Glutamatergic neuron (in vitro differentiated cells): ENCODE results near the gene FEZ2. TPM values are rescaled to one million over a fixed set of nuclear protein-coding genes. Genes with fewer than 3 reads are reported as not detected.

Experiments
- DNase-seq: peaks from one replicate; pipeline ENCODE4 v3.0.0; 2022
- H3K27ac Mint-ChIP-seq: one replicate; pipeline ENCODE4 v1.8.0; 2020; ENCODE audit warnings: mild to moderate bottlenecking, mixed read lengths, inconsistent platforms; ENCODE audit not compliant: unreplicated experiment
- H3K27me3 Mint-ChIP-seq: one replicate; pipeline ENCODE4 v1.8.0; 2020; ENCODE audit warnings: mild to moderate bottlenecking, moderate library complexity, mixed read lengths, inconsistent platforms; ENCODE audit not compliant: unreplicated experiment
- H3K36me3 Mint-ChIP-seq: one replicate; pipeline ENCODE4 v1.8.0; 2020; ENCODE audit warnings: mild to moderate bottlenecking, mixed read lengths, inconsistent platforms; ENCODE audit not compliant: unreplicated experiment
- H3K4me1 Mint-ChIP-seq: one replicate; pipeline ENCODE4 v1.8.0; 2020; ENCODE audit warnings: mild to moderate bottlenecking, low read depth, mixed read lengths, inconsistent platforms; ENCODE audit not compliant: unreplicated experiment
- H3K4me3 Mint-ChIP-seq: one replicate; pipeline ENCODE4 v1.8.0; 2020; ENCODE audit warnings: mild to moderate bottlenecking, mixed read lengths, inconsistent platforms; ENCODE audit not compliant: unreplicated experiment
- H3K9me3 Mint-ChIP-seq: one replicate; pipeline ENCODE4 v1.8.0; 2020; ENCODE audit warnings: mild to moderate bottlenecking, moderate library complexity, mixed read lengths, inconsistent platforms; ENCODE audit not compliant: unreplicated experiment
- CTCF ChIP-seq: fragments of 200-600 bp; sonication (generic); IDR thresholded peaks from one replicate; pipeline ENCODE4 v1.5.0; 2021; ENCODE audit not compliant: partially characterized antibody, unreplicated experiment
- total RNA-seq: library from RNA; stranded (reverse); fragmentation: NEBNext Ultra II Directional; extraction: Animal tissue kit (Norgen Biotek cat#: 25700); gene quantifications from one replicate; pipeline ENCODE4 v1.2.1, GENCODE V29; 2021; ENCODE audit not compliant: unreplicated experiment

The FEZ2 gene
- total RNA-seq, 1 donor from 2014 or later: 47.3 TPM

GRCh38 chr2:36513661-36514060 is 84.3 kb downstream of the FEZ2 start:
- Mint-ChIP-seq H3K36me3 (no peaks in the 10 kb centered on the region), H3K9me3 (peaks cover 12% of the 10 kb centered on the region), H3K4me3 (no peak overlapping the region), H3K27me3 (peaks cover 10% of the 10 kb centered on the region), H3K27ac (no peak overlapping the region), H3K4me1 (peaks cover 26% of the 10 kb centered on the region)
- no peak for TF ChIP-seq CTCF
- DNase-seq: no peak

- TF ChIP-seq CTCF: no peak
- Mint-ChIP-seq H3K27ac (peak overlapping the region; percentile 84), H3K27me3 (peaks cover 10% of the 10 kb centered on the region), H3K4me1 (peaks cover 26% of the 10 kb centered on the region), H3K4me3 (peak overlapping the region; percentile 65), H3K36me3 (no peaks in the 10 kb centered on the region), H3K9me3 (peaks cover 12% of the 10 kb centered on the region)
- DNase-seq: peak; percentile 51
Observed at GRCh38 chr2:36512705-36513104, 85.3 kb downstream of the FEZ2 start.

GRCh38 chr2:36511858-36512603 is 85.9 kb downstream of the FEZ2 start:
- peaks cover 12% of the 10 kb centered on the region for H3K9me3 Mint-ChIP-seq
- DNase-seq: peak; percentile 53
- TF ChIP-seq CTCF: no peak
- H3K27ac Mint-ChIP-seq: peak overlapping the region; percentile 84
- peak overlapping the region; percentile 65 for H3K4me3 Mint-ChIP-seq
- peaks cover 10% of the 10 kb centered on the region for H3K27me3 Mint-ChIP-seq
- H3K36me3 Mint-ChIP-seq: no peaks in the 10 kb centered on the region
- peaks cover 26% of the 10 kb centered on the region for H3K4me1 Mint-ChIP-seq

GRCh38 chr2:36509075-36509474 is 88.9 kb downstream of the FEZ2 start:
- H3K4me1 Mint-ChIP-seq: peaks cover 26% of the 10 kb centered on the region
- H3K27ac Mint-ChIP-seq: no peak overlapping the region
- peaks cover 12% of the 10 kb centered on the region for H3K9me3 Mint-ChIP-seq
- no peaks in the 10 kb centered on the region for H3K36me3 Mint-ChIP-seq
- peaks cover 10% of the 10 kb centered on the region for H3K27me3 Mint-ChIP-seq
- no peak overlapping the region for H3K4me3 Mint-ChIP-seq
- no peak for TF ChIP-seq CTCF
- DNase-seq: no peak

- H3K9me3 Mint-ChIP-seq: peaks cover 7% of the 10 kb centered on the region
- peaks cover 10% of the 10 kb centered on the region for H3K4me1 Mint-ChIP-seq
- no peak for TF ChIP-seq CTCF
- H3K27ac Mint-ChIP-seq: no peak overlapping the region
- H3K4me3 Mint-ChIP-seq: no peak overlapping the region
- no peaks in the 10 kb centered on the region for H3K36me3 Mint-ChIP-seq
- peak; percentile 59 for DNase-seq
- peaks cover 6% of the 10 kb centered on the region for H3K27me3 Mint-ChIP-seq
Observed at GRCh38 chr2:36507408-36507812, 90.6 kb downstream of the FEZ2 start.
